ENCODE data around the gene SUSD5. TPM values are rescaled to one million over a fixed set of nuclear protein-coding genes. Genes with fewer than 3 reads are reported as not detected.

Gene SUSD5
- total RNA-seq, 4 donors from 2014 or later = 0.32 to 0.55 TPM; not detected in 2

DNA sequence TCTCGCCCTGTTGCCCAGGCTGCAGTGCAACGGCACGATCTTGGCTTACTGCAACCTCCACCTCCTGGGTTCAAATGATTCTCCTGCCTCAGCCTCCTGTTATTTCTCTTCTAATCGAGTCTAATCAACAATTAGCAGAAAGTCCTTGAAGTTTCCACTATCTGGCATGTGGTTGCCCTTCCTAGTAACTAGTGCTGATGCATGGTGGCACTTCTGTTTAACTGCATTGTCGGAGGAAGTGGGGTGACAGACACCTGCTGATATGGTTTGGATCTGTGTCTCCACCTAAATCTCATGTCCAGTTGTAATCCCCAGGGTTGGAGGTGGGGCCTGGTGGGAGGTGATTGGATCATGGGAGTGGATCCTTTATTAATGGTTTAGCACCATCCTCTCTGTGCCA lies 95.6 kb downstream of the SUSD5 start:
- no peak for TF ChIP-seq EP300 (IDR thresholded peaks at IDR 0.05; ENCODE audit: low read depth)
- TF ChIP-seq CTCF (IDR thresholded peaks at IDR 0.05) = no peak
- no peak for TF ChIP-seq POLR2AphosphoS5 (IDR thresholded peaks at IDR 0.05)
- no peak for TF ChIP-seq POLR2A (IDR thresholded peaks at IDR 0.05)
- Histone ChIP-seq H3K27me3 (no peaks in the 10 kb centered on the region), H3K4me1 (peaks cover 0 to 3% (median 2%) of the 10 kb centered on the region in 4 donors), H3K36me3 (peaks cover 0 to 52% (median 18%) of the 10 kb centered on the region in 4 donors), H3K27ac (no peak overlapping the region), H3K4me3 (no peak overlapping the region), H3K9me3 (no peaks in the 10 kb centered on the region)
- in situ Hi-C loops (cut with MboI; ENCODE audit: low pct_ligation_motif_present in 1 of 4, low pct_unique_long_range_greater_than_20kb in 1 of 4, low sequenced_read_pairs in 3 of 4) = loop anchor here in 2 of 4 donors (10.0 to 25.0 kb wide), 2 partner anchors 262 to 664 kb away; partner anchors contain the start of gene PDCD6IP (in 1 of the 2)
- no peak for DNase-seq
- 80 to 97% methylated on average over 1 to 5 of the region's 5 CpGs for WGBS, 2 donors (ENCODE audit: low coverage in 1 of 2)
- intact Hi-C loops (cut with DNase I; ENCODE audit: low total_unique reads) = no loop called here

DNA sequence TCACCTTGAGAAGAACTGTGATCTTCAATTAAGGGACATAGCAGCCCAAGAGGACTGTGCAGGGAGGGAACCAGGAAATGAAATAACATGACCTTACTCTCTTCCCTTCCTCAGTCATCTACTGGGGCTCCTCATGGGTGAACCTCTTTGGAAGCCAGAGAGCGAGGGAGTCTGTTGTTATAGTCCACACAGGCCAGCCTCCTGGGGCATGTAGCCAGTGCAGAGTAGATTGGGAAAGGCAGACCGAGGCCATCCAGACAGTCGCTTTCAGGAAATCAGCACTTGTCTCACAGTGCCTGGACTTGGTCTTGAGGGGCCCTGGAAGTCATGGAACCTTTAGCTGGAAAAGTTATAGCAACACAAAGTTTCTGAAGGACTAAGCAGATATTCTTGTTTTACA lies 98.7 kb downstream of the SUSD5 start:
- Histone ChIP-seq H3K9me3 (no peaks in the 10 kb centered on the region), H3K36me3 (peaks cover 0 to 34% (median 12%) of the 10 kb centered on the region in 4 donors), H3K4me1 (peaks cover 0 to 20% (median 8%) of the 10 kb centered on the region in 4 donors), H3K27ac (no peak overlapping the region), H3K4me3 (no peak overlapping the region), H3K27me3 (no peaks in the 10 kb centered on the region)
- intact Hi-C loops (cut with DNase I; ENCODE audit: low total_unique reads) (no loop called here), in situ Hi-C loops (cut with MboI; ENCODE audit: low pct_ligation_motif_present in 1 of 4, low pct_unique_long_range_greater_than_20kb in 1 of 4, low sequenced_read_pairs in 3 of 4) (loop anchor here in 2 of 4 donors (10.0 to 25.0 kb wide), 2 partner anchors 265 to 667 kb away; partner anchors contain the start of gene PDCD6IP (in 1 of the 2))
- no peak for DNase-seq
- TF ChIP-seq CTCF (IDR thresholded peaks at IDR 0.05) = no peak
- TF ChIP-seq POLR2A (IDR thresholded peaks at IDR 0.05) = no peak
- TF ChIP-seq EP300 (IDR thresholded peaks at IDR 0.05; ENCODE audit: low read depth) = no peak
- no peak for TF ChIP-seq POLR2AphosphoS5 (IDR thresholded peaks at IDR 0.05)
- 86 to 100% methylated on average over 1 to 3 of the region's 3 CpGs for WGBS, 2 donors (ENCODE audit: low coverage in 1 of 2)

- WGBS, 2 donors (ENCODE audit: low coverage in 1 of 2) = 80 to 95% methylated on average over 1 to 3 of the region's 3 CpGs
- intact Hi-C loops (cut with DNase I; ENCODE audit: low total_unique reads) = no loop called here
- Histone ChIP-seq H3K27me3 (no peaks in the 10 kb centered on the region), H3K36me3 (peaks cover 0 to 19% (median 4%) of the 10 kb centered on the region in 4 donors), H3K4me1 (peaks cover 0 to 33% (median 14%) of the 10 kb centered on the region in 4 donors), H3K4me3 (no peak overlapping the region), H3K27ac (no peak overlapping the region), H3K9me3 (no peaks in the 10 kb centered on the region)
- in situ Hi-C loops (cut with MboI; ENCODE audit: low pct_ligation_motif_present in 1 of 4, low pct_unique_long_range_greater_than_20kb in 1 of 4, low sequenced_read_pairs in 3 of 4) = loop anchor here in 1 of 4 donors (25.0 kb wide), 1 partner anchor 670 kb away; the partner anchor contains the start of gene PDCD6IP
- DNase-seq = no peak
- TF ChIP-seq CTCF (IDR thresholded peaks at IDR 0.05) = no peak
- no peak for TF ChIP-seq POLR2AphosphoS5 (IDR thresholded peaks at IDR 0.05)
- TF ChIP-seq POLR2A (IDR thresholded peaks at IDR 0.05) = no peak
- no peak for TF ChIP-seq EP300 (IDR thresholded peaks at IDR 0.05; ENCODE audit: low read depth)
Observed at GRCh38 chr3:33117461-33117860, 101.1 kb downstream of the SUSD5 start.

DNA sequence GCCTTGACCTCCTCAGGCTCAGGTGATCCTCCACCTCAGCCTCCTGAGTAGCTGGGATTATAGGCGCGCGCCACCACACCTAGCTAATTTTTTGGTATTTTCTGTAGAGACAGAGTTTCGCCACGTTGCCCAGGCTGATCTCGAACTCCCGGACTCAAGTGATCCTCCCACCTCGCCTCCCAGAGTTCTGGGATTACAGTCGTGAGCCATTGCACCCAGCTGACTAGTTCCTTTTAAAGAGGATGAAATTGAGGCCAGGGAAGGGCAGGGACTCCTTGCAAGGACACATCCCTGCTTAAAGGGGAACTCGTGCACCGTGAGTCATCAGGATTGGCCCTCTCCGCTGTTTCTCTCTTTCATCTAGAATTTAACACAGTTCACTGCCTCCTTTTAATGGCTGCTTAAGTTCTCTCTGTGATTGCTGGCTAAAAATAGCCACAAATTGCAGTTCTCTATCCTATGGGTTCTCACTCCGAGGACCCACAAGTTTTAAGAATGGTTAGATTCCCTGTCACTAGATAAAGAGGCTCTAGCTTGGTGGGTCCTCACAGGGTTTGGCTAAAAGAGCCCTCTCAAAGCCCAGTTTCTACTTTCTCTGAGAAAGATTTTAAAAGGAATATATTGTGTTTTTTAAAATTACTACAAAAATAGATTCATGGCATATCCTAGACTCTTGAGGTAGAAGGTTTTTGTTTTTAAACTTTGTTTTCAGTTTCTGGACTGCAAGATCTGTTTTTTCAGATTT lies 103.4 kb downstream of the SUSD5 start:
- peak overlapping the region; percentile 97 to 100 (median 97) for H3K27ac ChIP-seq
- in situ Hi-C loops (cut with MboI; ENCODE audit: low pct_ligation_motif_present in 1 of 4, low pct_unique_long_range_greater_than_20kb in 1 of 4, low sequenced_read_pairs in 3 of 4) (loop anchor here in 1 of 4 donors (25.0 kb wide), 1 partner anchor 672 kb away; the partner anchor contains the start of gene PDCD6IP), intact Hi-C loops (cut with DNase I; ENCODE audit: low total_unique reads) (no loop called here)
- DNase-seq = peak; percentile 70
- H3K4me1 ChIP-seq = peaks cover 0 to 33% (median 14%) of the 10 kb centered on the region in 4 donors
- no peaks in the 10 kb centered on the region for H3K9me3 ChIP-seq
- peak overlapping the region; percentile 42 to 87 (median 74) for H3K4me3 ChIP-seq
- H3K27me3 ChIP-seq = no peaks in the 10 kb centered on the region
- peaks cover 0 to under 1% (median under 1%) of the 10 kb centered on the region in 4 donors for H3K36me3 ChIP-seq
- 36 to 75% methylated on average over 4 to 13 of the region's 13 CpGs for WGBS, 2 donors (ENCODE audit: low coverage in 1 of 2)
- peak in 2 of 3 donors; percentile 27 to 34 for TF ChIP-seq POLR2AphosphoS5 (IDR thresholded peaks at IDR 0.05)
- no peak for TF ChIP-seq EP300 (IDR thresholded peaks at IDR 0.05; ENCODE audit: low read depth)
- TF ChIP-seq POLR2A (IDR thresholded peaks at IDR 0.05) = no peak
